Activated CD8-positive, alpha-beta T cell treated with anti-CD3 and anti-CD28 coated beads, Interleukin-2, amount 10 ng/mL, durations not matched to agents 7 days and 5 days (primary cell): ENCODE results near the gene CTNNBIP1. TPM values are rescaled to one million over a fixed set of nuclear protein-coding genes. Genes with fewer than 3 reads are reported as not detected.
"Not testable (repeated sequence)": the region's sequence is repeated elsewhere in the genome, so short reads cannot be mapped to it uniquely, and the experiment has no call there.

Source experiments
- ATAC-seq: fragments of 150-1000 bp; cut with Tn5 transposase; one replicate; pipeline ENCODE4 v1.10.0; 2021; ENCODE audit warnings: moderate library complexity
- CTCF ChIA-PET: fragments of 350-600 bp; sonication (Branson Sonifier 250); formaldehyde crosslinking; loops from one replicate; lab custom pipeline; 2021; ENCODE audit warnings: antibody characterized with exemption; lab: Charles Lee
- POLR2A ChIA-PET: fragments of 350-600 bp; sonication (Branson Sonifier 250); formaldehyde crosslinking; loops from one replicate; lab custom pipeline; 2021; ENCODE audit warnings: antibody characterized with exemption; lab: Charles Lee
- DNase-seq: peaks from one replicate; pipeline ENCODE4 v3.0.0-alpha.2; 2020
- H3K27ac Mint-ChIP-seq: one replicate; pipeline ENCODE4 v1.8.0; 2021; ENCODE audit warnings: mild to moderate bottlenecking, mixed read lengths
- H3K27me3 Mint-ChIP-seq: one replicate; pipeline ENCODE4 v1.8.0; 2021; ENCODE audit warnings: low read depth, mixed read lengths
- H3K36me3 Mint-ChIP-seq: one replicate; pipeline ENCODE4 v1.8.0; 2021; ENCODE audit warnings: low read depth, mixed read lengths
- H3K4me1 Mint-ChIP-seq: one replicate; pipeline ENCODE4 v1.8.0; 2021; ENCODE audit warnings: low read depth, mixed read lengths
- H3K4me3 Mint-ChIP-seq: one replicate; pipeline ENCODE4 v1.8.0; 2021; ENCODE audit warnings: mild to moderate bottlenecking, mixed read lengths
- H3K9me3 Mint-ChIP-seq: one replicate; pipeline ENCODE4 v1.8.0; 2022; ENCODE audit warnings: mixed read lengths; ENCODE audit not compliant: insufficient read depth
- total RNA-seq, 2 experiments: library from RNA; stranded (reverse); gene quantifications; one replicate each; pipeline ENCODE4 v1.2.3, GENCODE V29; 2021

Gene CTNNBIP1
- total RNA-seq, 2 experiments from 2014 or later: 18.2 to 23.6 TPM

- H3K4me3 Mint-ChIP-seq: no peak overlapping the region
- H3K4me1 Mint-ChIP-seq: peaks cover 17% of the 10 kb centered on the region
- ATAC-seq (no peak), DNase-seq (no peak)
- H3K27me3 Mint-ChIP-seq: no peaks in the 10 kb centered on the region
- no peaks in the 10 kb centered on the region for H3K9me3 Mint-ChIP-seq
- no peak overlapping the region for H3K27ac Mint-ChIP-seq
- ChIA-PET POLR2A (no interaction called here), CTCF (interaction anchor here (0.7 to 1.2 kb wide), 2 partner anchors 32 to 61 kb away, joined by 3 to 4 read pairs; no protein-coding TSS in a partner anchor)
- peaks cover 25% of the 10 kb centered on the region for H3K36me3 Mint-ChIP-seq
These were observed 93.9 kb downstream of the CTNNBIP1 start for GRCh38 chr1:9816199-9816598.

DNA sequence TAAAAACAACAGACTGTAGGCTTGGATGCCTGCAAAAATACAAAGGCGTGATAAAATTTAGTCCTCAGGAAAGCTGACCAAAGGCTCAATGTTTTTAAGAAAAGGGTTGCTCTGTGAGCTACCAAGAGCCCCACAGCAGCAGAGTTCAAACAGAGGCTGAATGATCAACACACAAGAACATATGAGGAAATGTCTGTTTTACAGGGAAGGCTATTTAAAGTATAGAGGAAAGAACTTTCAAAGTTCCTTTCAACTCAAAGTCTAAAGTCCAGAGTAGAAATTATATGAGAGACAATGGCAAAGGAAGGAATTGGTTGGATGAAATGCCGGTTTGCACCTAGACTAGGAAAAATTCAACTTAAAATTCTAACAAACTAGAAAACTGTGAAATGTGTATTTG lies 94.9 kb downstream of the CTNNBIP1 start:
- H3K9me3 Mint-ChIP-seq: no peaks in the 10 kb centered on the region
- no peak for ATAC-seq
- H3K27me3 Mint-ChIP-seq: no peaks in the 10 kb centered on the region

DNA sequence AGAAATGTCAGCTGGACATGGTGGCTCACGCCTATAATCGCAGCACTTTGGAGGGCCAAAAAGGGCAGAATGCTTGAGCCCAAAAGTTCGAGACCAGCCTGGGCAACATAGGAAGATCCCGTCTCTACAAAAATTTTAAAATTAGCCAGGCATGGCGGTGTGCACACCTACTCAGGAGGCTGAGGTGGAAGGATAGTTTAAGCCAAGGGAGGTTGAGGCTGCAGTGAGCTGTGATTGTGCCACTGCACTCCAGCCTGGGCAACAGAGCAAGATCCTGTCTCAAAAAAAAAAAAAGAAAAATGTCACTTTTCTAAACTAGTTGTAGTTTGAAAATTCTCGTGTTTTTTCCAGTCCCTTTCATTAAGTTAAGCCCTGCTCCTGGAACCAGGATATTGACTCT lies 95.5 kb downstream of the CTNNBIP1 start:
- DNase-seq (no peak), ATAC-seq (no peak)
- Mint-ChIP-seq H3K27me3 (no peaks in the 10 kb centered on the region), H3K4me3 (no peak overlapping the region), H3K27ac (no peak overlapping the region), H3K9me3 (no peaks in the 10 kb centered on the region), H3K4me1 (peaks cover 14% of the 10 kb centered on the region), H3K36me3 (peaks cover 21% of the 10 kb centered on the region)
- CTCF ChIA-PET: no interaction called here
- POLR2A ChIA-PET: no interaction called here

More for the DNA sequence above, 94.9 kb downstream of the CTNNBIP1 start:
- Mint-ChIP-seq H3K27ac (no peak overlapping the region), H3K4me3 (no peak overlapping the region), H3K36me3 (peaks cover 23% of the 10 kb centered on the region), H3K4me1 (peaks cover 16% of the 10 kb centered on the region)
- no peak for DNase-seq
- ChIA-PET POLR2A (no interaction called here), CTCF (no interaction called here)

- H3K27ac Mint-ChIP-seq: no peak overlapping the region
- no peaks in the 10 kb centered on the region for H3K27me3 Mint-ChIP-seq
- no peak for ATAC-seq
- no peak overlapping the region for H3K4me3 Mint-ChIP-seq
- no peaks in the 10 kb centered on the region for H3K9me3 Mint-ChIP-seq
- ChIA-PET CTCF (interaction anchor here (0.8 to 1.2 kb wide), 3 partner anchors 11 to 195 kb away, joined by 3 read pairs; no protein-coding TSS in a partner anchor), POLR2A (interaction anchor here (0.6 kb wide), 1 partner anchor 98 kb away, joined by 3 read pairs; no protein-coding TSS in a partner anchor)
- H3K4me1 Mint-ChIP-seq: peaks cover 37% of the 10 kb centered on the region
- peaks cover 25% of the 10 kb centered on the region for H3K36me3 Mint-ChIP-seq
- DNase-seq: no peak
These were observed 98.7 kb downstream of the CTNNBIP1 start for GRCh38 chr1:9811239-9811966.

DNA sequence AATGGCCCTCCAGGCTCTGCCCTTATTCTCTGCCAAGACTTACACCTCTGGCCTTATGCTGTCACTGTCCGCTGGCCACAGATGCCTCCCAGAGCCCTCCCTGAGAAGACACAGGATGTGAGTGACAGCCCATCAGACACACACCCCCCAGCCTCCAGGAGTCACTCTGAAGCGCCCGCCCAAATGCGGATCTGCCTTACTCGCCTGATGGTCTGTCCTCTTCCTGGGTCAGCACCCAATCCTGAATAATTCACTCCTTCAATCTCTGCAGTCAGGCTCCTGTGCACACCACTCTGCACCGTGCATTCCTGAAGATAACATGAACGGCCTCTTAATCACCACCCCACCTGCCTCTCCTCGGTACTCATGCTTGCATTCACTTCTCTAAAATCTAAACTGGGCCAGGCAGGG lies 101.0 kb downstream of the CTNNBIP1 start:
- Mint-ChIP-seq H3K27ac (peak overlapping the region; percentile 60), H3K27me3 (no peaks in the 10 kb centered on the region), H3K4me1 (peaks cover 37% of the 10 kb centered on the region), H3K36me3 (peaks cover 16% of the 10 kb centered on the region), H3K4me3 (no peak overlapping the region), H3K9me3 (no peaks in the 10 kb centered on the region)
- ChIA-PET POLR2A (no interaction called here), CTCF (interaction anchor here (1.4 to 3.1 kb wide), 2 partner anchors 24 to 60 kb away, joined by 3 to 9 read pairs; no protein-coding TSS in a partner anchor)
- DNase-seq (no peak), ATAC-seq (no peak)

DNA sequence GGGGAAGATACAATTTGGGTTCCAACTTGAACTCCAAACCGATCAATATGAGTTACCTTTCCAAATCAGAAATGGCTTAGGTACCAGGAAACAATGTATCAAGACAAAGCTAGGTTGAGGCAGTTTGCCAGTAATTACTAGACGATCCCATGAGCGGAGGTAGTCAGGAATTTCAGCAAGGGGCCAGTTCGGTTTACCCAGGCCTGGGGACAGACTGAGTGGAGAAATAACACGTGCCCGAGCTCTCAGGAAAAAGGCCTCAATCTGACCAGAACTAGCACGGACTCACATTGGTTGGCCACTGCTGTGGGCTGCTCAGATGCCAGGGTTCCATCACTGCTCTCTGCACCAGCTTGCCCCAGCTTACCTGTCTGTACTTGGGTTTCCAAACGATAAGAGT lies 101.6 kb downstream of the CTNNBIP1 start:
- Mint-ChIP-seq H3K36me3 (peaks cover 16% of the 10 kb centered on the region), H3K27me3 (no peaks in the 10 kb centered on the region), H3K4me3 (no peak overlapping the region), H3K27ac (no peak overlapping the region), H3K4me1 (peaks cover 37% of the 10 kb centered on the region), H3K9me3 (no peaks in the 10 kb centered on the region)
- CTCF ChIA-PET: interaction anchor here (3.1 kb wide), 1 partner anchor 24 kb away, joined by 9 read pairs; no protein-coding TSS in a partner anchor
- no peak for ATAC-seq
- POLR2A ChIA-PET: no interaction called here
- no peak for DNase-seq

DNA sequence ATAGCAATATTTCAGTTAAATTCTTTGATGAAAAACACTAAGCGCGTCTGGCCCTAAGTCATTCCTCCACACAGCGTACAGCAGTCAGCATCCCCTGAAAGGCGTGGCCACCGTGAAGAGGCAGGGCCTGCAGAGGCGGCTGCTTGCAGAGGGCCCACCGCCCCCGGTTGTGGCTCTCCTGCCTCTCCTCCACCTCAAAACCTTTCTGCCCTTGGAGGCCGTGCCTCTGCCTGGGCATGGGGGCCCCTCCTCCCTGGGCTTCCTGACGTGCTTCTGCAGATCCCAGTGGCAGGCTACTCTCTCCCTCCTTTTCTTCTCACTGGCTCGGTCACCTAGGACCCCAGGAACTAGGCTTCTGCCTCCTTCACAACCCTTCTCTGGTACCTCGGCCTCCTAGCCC lies 102.5 kb downstream of the CTNNBIP1 start:
- ChIA-PET POLR2A (no interaction called here), CTCF (interaction anchor here (3.1 kb wide), 1 partner anchor 23 kb away, joined by 9 read pairs; no protein-coding TSS in a partner anchor)
- H3K36me3 Mint-ChIP-seq: peaks cover 16% of the 10 kb centered on the region
- no peaks in the 10 kb centered on the region for H3K9me3 Mint-ChIP-seq
- peaks cover 43% of the 10 kb centered on the region for H3K4me1 Mint-ChIP-seq
- H3K4me3 Mint-ChIP-seq: no peak overlapping the region
- ATAC-seq (no peak), DNase-seq (no peak)
- H3K27me3 Mint-ChIP-seq: no peaks in the 10 kb centered on the region
- no peak overlapping the region for H3K27ac Mint-ChIP-seq

DNA sequence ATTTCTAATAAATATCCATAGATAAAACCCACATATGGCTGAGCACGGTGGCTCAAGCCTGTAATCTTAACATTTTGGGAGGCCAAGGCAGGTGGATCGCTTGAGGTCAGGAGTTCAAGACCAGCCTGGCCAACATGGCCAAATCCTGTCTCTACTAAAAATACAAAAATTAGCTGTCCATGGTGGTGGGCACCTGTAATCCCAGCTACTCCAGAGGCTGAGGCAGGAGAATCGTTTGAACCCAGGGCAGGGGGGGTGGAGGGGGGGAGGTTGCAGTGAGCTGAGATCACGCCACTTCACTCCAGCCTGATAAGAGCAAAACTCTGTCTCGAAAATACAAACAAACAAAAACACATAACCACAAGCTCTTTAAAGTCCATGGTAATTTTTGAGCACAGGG lies 104.1 kb downstream of the CTNNBIP1 start:
- H3K4me3 Mint-ChIP-seq, H3K27ac Mint-ChIP-seq, POLR2A ChIA-PET, H3K27me3 Mint-ChIP-seq, ATAC-seq, H3K9me3 Mint-ChIP-seq, DNase-seq: not testable (repeated sequence)
- peaks cover 27% of the 10 kb centered on the region for H3K36me3 Mint-ChIP-seq
- CTCF ChIA-PET: interaction anchor here (0.8 kb wide), 1 partner anchor 21 kb away, joined by 5 read pairs; no protein-coding TSS in a partner anchor
- H3K4me1 Mint-ChIP-seq: peaks cover 57% of the 10 kb centered on the region

GRCh38 chr1:9805006-9805508 lies 105.0 kb downstream of the CTNNBIP1 start:
- ATAC-seq: no peak
- CTCF ChIA-PET: interaction anchor here (1.1 to 1.2 kb wide), 2 partner anchors 15 to 20 kb away, joined by 3 read pairs; no protein-coding TSS in a partner anchor
- POLR2A ChIA-PET: no interaction called here
- H3K4me1 Mint-ChIP-seq: peaks cover 58% of the 10 kb centered on the region
- DNase-seq: no peak
- H3K9me3 Mint-ChIP-seq: no peaks in the 10 kb centered on the region
- no peak overlapping the region for H3K4me3 Mint-ChIP-seq
- peaks cover 29% of the 10 kb centered on the region for H3K36me3 Mint-ChIP-seq
- H3K27ac Mint-ChIP-seq: no peak overlapping the region
- H3K27me3 Mint-ChIP-seq: no peaks in the 10 kb centered on the region

- peaks cover 60% of the 10 kb centered on the region for H3K4me1 Mint-ChIP-seq
- not testable (repeated sequence) for H3K9me3 Mint-ChIP-seq, DNase-seq, ATAC-seq, H3K27ac Mint-ChIP-seq, H3K27me3 Mint-ChIP-seq, H3K4me3 Mint-ChIP-seq
- ChIA-PET CTCF (interaction anchor here (0.6 to 3.0 kb wide), 3 partner anchors 10 to 77 kb away, joined by 3 to 23 read pairs (median 3); no protein-coding TSS in a partner anchor), POLR2A (interaction anchor here (1.1 kb wide), 1 partner anchor 16 kb away, joined by 3 read pairs; no protein-coding TSS in a partner anchor)
- peaks cover 25% of the 10 kb centered on the region for H3K36me3 Mint-ChIP-seq
These were observed 106.8 kb downstream of the CTNNBIP1 start for GRCh38 chr1:9803003-9803918.

- Mint-ChIP-seq H3K27ac (peak overlapping the region; percentile 43), H3K27me3 (no peaks in the 10 kb centered on the region), H3K9me3 (no peaks in the 10 kb centered on the region), H3K36me3 (peaks cover 26% of the 10 kb centered on the region), H3K4me3 (no peak overlapping the region), H3K4me1 (peaks cover 64% of the 10 kb centered on the region)
- CTCF ChIA-PET: interaction anchor here (0.8 to 3.0 kb wide), 2 partner anchors 17 to 66 kb away, joined by 3 to 23 read pairs; no protein-coding TSS in a partner anchor
- no peak for ATAC-seq
- POLR2A ChIA-PET: no interaction called here
- DNase-seq: no peak
These were observed 108.2 kb downstream of the CTNNBIP1 start for GRCh38 chr1:9801909-9802308.
